GM23248 (cell line): Measurements from ENCODE around the gene REC8. TPM values are rescaled to one million over a fixed set of nuclear protein-coding genes. Genes with fewer than 3 reads are reported as not detected.

Experiments used
- DNase-seq: peaks from one replicate; pipeline ENCODE4 v3.0.0-alpha.2; 2015
- H2AFZ ChIP-seq: fragments of 200-600 bp; sonication (generic); 2 replicates; pipeline ENCODE4 v1.6.1; 2016; ENCODE audit warnings: antibody characterized with exemption
- H3F3A ChIP-seq: fragments of 200-600 bp; sonication (generic); 2 replicates; pipeline ENCODE4 v1.6.1; 2016; ENCODE audit warnings: mild to moderate bottlenecking, antibody characterized with exemption, mixed run types; ENCODE audit not compliant: insufficient read depth
- H3K27ac ChIP-seq: fragments of 200-600 bp; sonication (generic); 2 replicates; pipeline ENCODE4 v1.5.1; 2016; ENCODE audit warnings: mild to moderate bottlenecking
- H3K27me3 ChIP-seq: fragments of 200-600 bp; sonication (generic); replicated peaks from 2 replicates; pipeline ENCODE4 v1.6.1; 2016; ENCODE audit warnings: mild to moderate bottlenecking; ENCODE audit not compliant: insufficient read depth
- H3K36me3 ChIP-seq: fragments of 200-600 bp; sonication (generic); 2 replicates; pipeline ENCODE4 v1.6.1; 2016; ENCODE audit warnings: low read depth, mild to moderate bottlenecking
- H3K4me1 ChIP-seq: fragments of 200-600 bp; sonication (generic); 2 replicates; pipeline ENCODE4 v1.6.1; 2016; ENCODE audit warnings: mild to moderate bottlenecking; ENCODE audit not compliant: insufficient read depth
- H3K4me2 ChIP-seq: fragments of 200-600 bp; sonication (generic); one replicate; pipeline ENCODE4 v1.6.1; 2016; ENCODE audit warnings: mild to moderate bottlenecking; ENCODE audit not compliant: unreplicated experiment
- H3K4me3 ChIP-seq: fragments of 200-600 bp; sonication (generic); 2 replicates; pipeline ENCODE4 v1.5.1; 2016; ENCODE audit warnings: mild to moderate bottlenecking
- H3K79me2 ChIP-seq: fragments of 200-600 bp; sonication (generic); 2 replicates; pipeline ENCODE4 v1.6.1; 2016; ENCODE audit warnings: mild to moderate bottlenecking; ENCODE audit not compliant: insufficient read depth
- H3K9ac ChIP-seq: fragments of 200-600 bp; sonication (generic); 2 replicates; pipeline ENCODE4 v1.6.1; 2016; ENCODE audit warnings: mild to moderate bottlenecking
- H3K9me2 ChIP-seq: fragments of 200-600 bp; sonication (generic); 2 replicates; pipeline ENCODE4 v1.6.1; 2016; ENCODE audit warnings: mixed run types, mild to moderate bottlenecking, moderate library complexity; ENCODE audit not compliant: insufficient read depth
- H3K9me3 ChIP-seq: fragments of 200-600 bp; sonication (generic); one replicate; pipeline ENCODE4 v1.6.1; 2017; ENCODE audit warnings: low read depth
- H4K20me1 ChIP-seq: fragments of 200-600 bp; sonication (generic); 2 replicates; pipeline ENCODE4 v1.6.0; 2016; ENCODE audit not compliant: insufficient read depth
- EZH2 ChIP-seq: fragments of 200-600 bp; sonication (generic); IDR thresholded peaks from 2 replicates; pipeline ENCODE4 v1.6.1; 2018; ENCODE audit warnings: antibody characterized with exemption, mild to moderate bottlenecking; ENCODE audit not compliant: insufficient read depth, poor library complexity, severe bottlenecking
- EZH2phosphoT487 ChIP-seq: fragments of 200-600 bp; sonication (generic); IDR thresholded peaks from 2 replicates; pipeline ENCODE4 v1.6.1; 2018; ENCODE audit warnings: antibody characterized with exemption, moderate library complexity, mild to moderate bottlenecking, low read depth; ENCODE audit not compliant: insufficient read depth
- WGBS, 2 experiments: methylation state at CpG; one replicate each; pipeline ENCODE4 v1.1.6; 2015 to 2017; ENCODE audit warnings: low lambda C conversion rate in 2 of 2, low coverage in 1 of 2; ENCODE audit errors: missing lambda C conversion rate in 2 of 2; 5-methylcytosine and 5-hydroxymethylcytosine counted together
- in situ Hi-C: fragments of 300-500 bp; cut with MboI; formaldehyde crosslinking; loops from 2 replicates; pipeline ENCODE4 v1.15.0; 2020
- polyA plus RNA-seq: library from polyadenylated mRNA; unstranded; fragments of >200 nt; fragmentation: Nextera tagmentation; extraction: Ambion mirVana; gene quantifications from 2 replicates; pipeline ENCODE4 v1.2.1, GENCODE V29; 2016
- total RNA-seq: library from RNA; depleted of rRNA; stranded (reverse); fragments of >200 nt; shearing (Covaris generic); gene quantifications from 2 replicates; pipeline ENCODE4 v1.2.3, GENCODE V29; 2014

REC8 gene
- total and polyA plus RNA-seq, 2 experiments from 2014 or later = 1.4 to 2.4 TPM

GRCh38 chr14:24177891-24178290 is 6.0 kb downstream of the REC8 start:
- Histone ChIP-seq H3K9me3 (no peaks in the 10 kb centered on the region), H3K79me2 (no peaks in the 10 kb centered on the region), H3K36me3 (peaks cover 28% of the 10 kb centered on the region; the same call in 1 of the 2 replicates), H3F3A (peaks cover 22% of the 10 kb centered on the region), H3K4me3 (no peak overlapping the region), H3K4me1 (peaks cover 9% of the 10 kb centered on the region; the same call in 1 of the 2 replicates), H3K9me2 (no peaks in the 10 kb centered on the region), H3K27ac (no peak overlapping the region), H4K20me1 (no peaks in the 10 kb centered on the region), H3K4me2 (no peak overlapping the region), H3K27me3 (no peaks in the 10 kb centered on the region), H3K9ac (no peak overlapping the region), H2AFZ (no peak overlapping the region)
- WGBS, 2 experiments = 89 to 94% methylated on average over 14 of the region's 14 CpGs
- in situ Hi-C loops = no loop called here
- DNase-seq = no peak
- TF ChIP-seq EZH2phosphoT487 (no peak), EZH2 (no peak)

DNA sequence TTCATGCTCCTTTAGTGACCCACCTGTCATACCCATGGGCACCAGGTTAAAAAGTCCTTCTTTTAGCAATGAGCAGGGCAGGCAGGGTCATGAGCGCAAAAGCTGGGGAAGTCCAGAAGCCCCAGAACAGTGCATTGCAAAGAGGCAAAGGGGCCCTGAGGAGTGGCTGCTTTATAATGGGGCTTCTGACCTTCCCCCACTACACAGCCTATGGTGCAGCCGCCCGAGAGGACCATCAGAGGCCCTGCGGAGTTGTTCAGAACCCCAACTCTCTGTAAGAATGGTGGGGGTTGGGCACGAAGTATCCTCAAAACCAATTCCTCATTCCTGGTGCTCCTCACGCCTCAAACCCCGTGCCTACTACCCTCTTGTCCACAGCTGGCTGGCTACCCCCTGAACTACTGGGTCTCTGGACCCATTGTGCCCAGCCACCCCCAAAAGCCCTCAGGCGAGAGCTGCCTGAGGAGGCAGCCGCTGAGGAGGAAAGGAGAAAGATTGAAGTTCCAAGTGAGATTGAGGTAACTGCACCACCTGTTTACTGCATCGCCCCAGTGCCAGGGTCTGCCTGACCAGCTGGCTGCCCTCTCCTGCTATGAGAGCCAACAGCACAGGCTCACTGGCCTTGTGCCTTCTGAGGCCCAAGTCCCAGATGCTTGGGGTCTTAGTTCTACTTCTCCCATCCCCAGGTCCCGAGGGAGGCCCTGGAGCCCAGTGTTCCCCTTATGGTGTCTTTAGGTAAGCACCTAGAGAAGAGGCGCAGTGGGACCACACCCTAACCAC is 6.7 kb downstream of the REC8 start:
- no peak overlapping the region for H3K4me3 ChIP-seq
- H4K20me1 ChIP-seq = no peaks in the 10 kb centered on the region
- H3K4me1 ChIP-seq = peaks cover 9% of the 10 kb centered on the region; the same call in 1 of the 2 replicates
- peaks cover 22% of the 10 kb centered on the region for H3F3A ChIP-seq
- H3K4me2 ChIP-seq = no peak overlapping the region
- DNase-seq = no peak
- no peaks in the 10 kb centered on the region for H3K27me3 ChIP-seq
- H3K9me3 ChIP-seq = no peaks in the 10 kb centered on the region
- no peaks in the 10 kb centered on the region for H3K79me2 ChIP-seq
- WGBS, 2 experiments = 93% methylated on average over 12 of the region's 12 CpGs
- H3K9me2 ChIP-seq = no peaks in the 10 kb centered on the region
- H3K9ac ChIP-seq = no peak overlapping the region
- in situ Hi-C loops = no loop called here
- no peak overlapping the region for H3K27ac ChIP-seq
- peaks cover 28% of the 10 kb centered on the region; the same call in 1 of the 2 replicates for H3K36me3 ChIP-seq
- H2AFZ ChIP-seq = no peak overlapping the region
- no peak for TF ChIP-seq EZH2
- TF ChIP-seq EZH2phosphoT487 = no peak

DNA sequence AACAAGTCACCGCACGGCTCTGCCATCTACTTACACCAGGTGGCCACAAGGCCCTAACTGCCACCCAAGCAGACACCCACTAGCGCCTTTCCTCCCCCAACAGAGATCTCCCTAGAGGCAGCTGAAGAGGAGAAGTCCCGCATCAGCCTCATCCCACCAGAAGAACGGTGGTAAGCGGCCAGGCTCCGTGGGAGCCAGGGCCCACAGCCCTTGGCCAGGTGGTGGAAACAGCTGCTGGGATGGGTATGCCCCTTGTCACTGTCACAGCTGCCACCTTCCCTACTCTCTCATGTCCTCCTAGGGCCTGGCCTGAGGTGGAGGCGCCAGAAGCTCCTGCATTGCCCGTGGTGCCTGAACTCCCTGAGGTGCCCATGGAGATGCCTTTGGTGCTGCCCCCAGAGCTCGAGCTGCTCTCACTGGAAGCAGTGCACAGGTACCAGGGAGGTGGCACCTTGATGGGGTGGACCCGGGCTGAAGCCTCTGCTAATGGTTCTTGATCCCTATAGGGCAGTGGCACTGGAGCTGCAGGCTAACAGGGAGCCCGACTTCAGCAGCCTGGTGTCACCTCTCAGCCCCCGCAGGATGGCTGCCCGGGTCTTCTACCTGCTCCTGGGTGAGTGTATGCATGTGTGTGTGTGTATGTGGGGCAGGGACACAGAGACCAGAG is 7.5 kb downstream of the REC8 start:
- no peak for DNase-seq
- peaks cover 28% of the 10 kb centered on the region; the same call in 1 of the 2 replicates for H3K36me3 ChIP-seq
- no peaks in the 10 kb centered on the region for H4K20me1 ChIP-seq
- no peaks in the 10 kb centered on the region for H3K79me2 ChIP-seq
- peak overlapping the region; percentile 86 for H3K27ac ChIP-seq
- H3K9me3 ChIP-seq = no peaks in the 10 kb centered on the region
- H3K9ac ChIP-seq = peak overlapping the region; percentile 68
- WGBS, 2 experiments = 83 to 87% methylated on average over 12 to 14 of the region's 14 CpGs
- H2AFZ ChIP-seq = no peak overlapping the region
- H3K27me3 ChIP-seq = no peaks in the 10 kb centered on the region
- peak overlapping the region; percentile 21 for H3K4me2 ChIP-seq
- TF ChIP-seq EZH2 = no peak
- no peak for TF ChIP-seq EZH2phosphoT487
- H3K9me2 ChIP-seq = no peaks in the 10 kb centered on the region
- peaks cover 22% of the 10 kb centered on the region for H3F3A ChIP-seq
- in situ Hi-C loops = no loop called here
- peaks cover 9% of the 10 kb centered on the region; the same call in 1 of the 2 replicates for H3K4me1 ChIP-seq
- H3K4me3 ChIP-seq = no peak overlapping the region

- no peaks in the 10 kb centered on the region for H3K27me3 ChIP-seq
- peak overlapping the region; percentile 21 for H3K4me2 ChIP-seq
- H3K9me3 ChIP-seq = no peaks in the 10 kb centered on the region
- peak; percentile 92 for DNase-seq
- H3K9ac ChIP-seq = peak overlapping the region; percentile 68
- H2AFZ ChIP-seq = no peak overlapping the region
- in situ Hi-C loops = no loop called here
- H3K4me3 ChIP-seq = no peak overlapping the region
- 51 to 56% methylated on average over 17 to 18 of the region's 18 CpGs for WGBS, 2 experiments
- peaks cover 28% of the 10 kb centered on the region; the same call in 1 of the 2 replicates for H3K36me3 ChIP-seq
- peaks cover 22% of the 10 kb centered on the region for H3F3A ChIP-seq
- no peaks in the 10 kb centered on the region for H3K9me2 ChIP-seq
- peak overlapping the region; percentile 86 for H3K27ac ChIP-seq
- H3K79me2 ChIP-seq = no peaks in the 10 kb centered on the region
- H4K20me1 ChIP-seq = no peaks in the 10 kb centered on the region
- TF ChIP-seq EZH2phosphoT487 = no peak
- no peak for TF ChIP-seq EZH2
- peaks cover 9% of the 10 kb centered on the region; the same call in 1 of the 2 replicates for H3K4me1 ChIP-seq
Measured at GRCh38 chr14:24179961-24180796, 8.3 kb downstream of the REC8 start.
